Measurements from ENCODE around the gene SMIM9.

The SMIM9 gene

GRCh38 chrX:154836163-154836562 is 1.7 kb upstream of the SMIM9 start:
- Histone ChIP-seq H3K4me3 (ENCODE audit: low read length) (no peak overlapping the region), H2AFZ (ENCODE audit: low read length) (no peak overlapping the region), H3K4me2 (ENCODE audit: low read depth, low read length) (no peak overlapping the region), H3K27me3 (replicated peaks; ENCODE audit: insufficient read depth, low read length) (no peaks in the 10 kb centered on the region), H3K9me3 (replicated peaks; ENCODE audit: insufficient read depth, low read length) (no peaks in the 10 kb centered on the region), H3K27ac (ENCODE audit: low read length) (no peak overlapping the region), H3K9ac (ENCODE audit: low read length) (no peak overlapping the region), H3K36me3 (replicated peaks; ENCODE audit: insufficient read depth, low read length) (no peaks in the 10 kb centered on the region), H3F3A (ENCODE audit: insufficient read depth, low read length) (no peaks in the 10 kb centered on the region), H3K79me2 (ENCODE audit: low read length) (no peaks in the 10 kb centered on the region), H4K20me1 (ENCODE audit: insufficient read depth, low read length) (no peaks in the 10 kb centered on the region), H3K9me2 (replicated peaks; ENCODE audit: insufficient read depth, low read length) (no peaks in the 10 kb centered on the region), H3K4me1 (ENCODE audit: low read length) (no peaks in the 10 kb centered on the region)
- TF ChIP-seq EZH2phosphoT487 (IDR thresholded peaks at IDR 0.05; ENCODE audit: low read length), result no peak
- TF ChIP-seq EZH2 (optimal IDR thresholded peaks at IDR 0.05; ENCODE audit: low read depth, low read length), result no peak
- no peak for TF ChIP-seq CTCF (IDR thresholded peaks at IDR 0.05; ENCODE audit: low read length)
- DNase-seq, result no peak

- no peak for DNase-seq
- Histone ChIP-seq H3K4me1 (ENCODE audit: low read length) (no peaks in the 10 kb centered on the region), H3K4me3 (ENCODE audit: low read length) (no peak overlapping the region), H3K27ac (ENCODE audit: low read length) (no peak overlapping the region), H3F3A (ENCODE audit: insufficient read depth, low read length) (no peaks in the 10 kb centered on the region), H3K27me3 (replicated peaks; ENCODE audit: insufficient read depth, low read length) (no peaks in the 10 kb centered on the region), H3K36me3 (replicated peaks; ENCODE audit: insufficient read depth, low read length) (no peaks in the 10 kb centered on the region), H2AFZ (ENCODE audit: low read length) (no peak overlapping the region), H3K4me2 (ENCODE audit: low read depth, low read length) (no peak overlapping the region), H3K9me2 (replicated peaks; ENCODE audit: insufficient read depth, low read length) (no peaks in the 10 kb centered on the region), H3K79me2 (ENCODE audit: low read length) (no peaks in the 10 kb centered on the region), H3K9me3 (replicated peaks; ENCODE audit: insufficient read depth, low read length) (no peaks in the 10 kb centered on the region), H3K9ac (ENCODE audit: low read length) (no peak overlapping the region), H4K20me1 (ENCODE audit: insufficient read depth, low read length) (no peaks in the 10 kb centered on the region)
- TF ChIP-seq CTCF (IDR thresholded peaks at IDR 0.05; ENCODE audit: low read length), result no peak
- no peak for TF ChIP-seq EZH2 (optimal IDR thresholded peaks at IDR 0.05; ENCODE audit: low read depth, low read length)
- TF ChIP-seq EZH2phosphoT487 (IDR thresholded peaks at IDR 0.05; ENCODE audit: low read length), result no peak
Measured at GRCh38 chrX:154833746-154834274, 652 bp downstream of the SMIM9 start.

GRCh38 chrX:154829926-154830442 is 4.5 kb downstream of the SMIM9 start:
- H3K79me2 ChIP-seq (ENCODE audit: low read length), result no peaks in the 10 kb centered on the region
- H3K4me2 ChIP-seq (ENCODE audit: low read depth, low read length), result no peak overlapping the region
- no peaks in the 10 kb centered on the region for H4K20me1 ChIP-seq (ENCODE audit: insufficient read depth, low read length)
- DNase-seq, result no peak
- peaks cover 20% of the 10 kb centered on the region for H3K4me1 ChIP-seq (ENCODE audit: low read length)
- H3K9me3 ChIP-seq (replicated peaks; ENCODE audit: insufficient read depth, low read length), result no peaks in the 10 kb centered on the region
- TF ChIP-seq CTCF (IDR thresholded peaks at IDR 0.05; ENCODE audit: low read length) (no peak), EZH2phosphoT487 (IDR thresholded peaks at IDR 0.05; ENCODE audit: low read length) (no peak), EZH2 (optimal IDR thresholded peaks at IDR 0.05; ENCODE audit: low read depth, low read length) (no peak)
- H3K27ac ChIP-seq (ENCODE audit: low read length), result no peak overlapping the region
- no peak overlapping the region for H3K9ac ChIP-seq (ENCODE audit: low read length)
- H2AFZ ChIP-seq (ENCODE audit: low read length), result no peak overlapping the region
- no peak overlapping the region for H3K4me3 ChIP-seq (ENCODE audit: low read length)
- H3K27me3 ChIP-seq (replicated peaks; ENCODE audit: insufficient read depth, low read length), result no peaks in the 10 kb centered on the region
- peaks cover 8% of the 10 kb centered on the region; the same call in 1 of the 2 replicates for H3F3A ChIP-seq (ENCODE audit: insufficient read depth, low read length)
- no peaks in the 10 kb centered on the region for H3K9me2 ChIP-seq (replicated peaks; ENCODE audit: insufficient read depth, low read length)
- H3K36me3 ChIP-seq (replicated peaks; ENCODE audit: insufficient read depth, low read length), result no peaks in the 10 kb centered on the region

Data from MM.1S (cell line).